GM13976 (cell line): Measurements from ENCODE around the gene BACE2.
"Not testable (repeated sequence)": the region's sequence is repeated elsewhere in the genome, so short reads cannot be mapped to it uniquely, and the experiment has no call there.

ENCODE experiments used
- DNase-seq: peaks from one replicate; pipeline ENCODE4 v3.0.0; 2012; ENCODE audit warnings: low spot score
- CTCF ChIP-seq: IDR thresholded peaks from 2 replicates; pipeline ENCODE4 v1.5.1; 2012; ENCODE audit warnings: borderline replicate concordance, mild to moderate bottlenecking; ENCODE audit not compliant: insufficient read depth; ENCODE audit errors: extremely low read depth, missing control alignments, control extremely low read depth
- in situ Hi-C: fragments of 300-500 bp; cut with MboI; formaldehyde crosslinking; loops from one replicate; pipeline ENCODE4 v1.12.0; 2022; ENCODE audit warnings: low sequenced_read_pairs, mixed read lengths, inconsistent platforms; ENCODE audit not compliant: unreplicated experiment

The BACE2 gene

GRCh38 chr21:41185802-41186201, 17.8 kb downstream of the BACE2 start:
- DNase-seq = no peak
- TF ChIP-seq CTCF = no peak
- in situ Hi-C loops = no loop called here

GRCh38 chr21:41186755-41187536, 19.0 kb downstream of the BACE2 start:
- no peak for TF ChIP-seq CTCF
- in situ Hi-C loops = no loop called here
- no peak for DNase-seq

GRCh38 chr21:41187537-41188025, 19.6 kb downstream of the BACE2 start:
- TF ChIP-seq CTCF = no peak
- in situ Hi-C loops = no loop called here

GRCh38 chr21:41188486-41189149, 20.7 kb downstream of the BACE2 start:
- no peak for TF ChIP-seq CTCF
- DNase-seq = no peak
- in situ Hi-C loops = no loop called here

More at GRCh38 chr21:41187537-41188025, 19.6 kb downstream of the BACE2 start:
- DNase-seq = no peak

- in situ Hi-C loops = no loop called here
- TF ChIP-seq CTCF = no peak
Observed at GRCh38 chr21:41189150-41189745, 21.3 kb downstream of the BACE2 start.

GRCh38 chr21:41192552-41192951, 24.6 kb downstream of the BACE2 start:
- DNase-seq, in situ Hi-C loops: not testable (repeated sequence)

More at GRCh38 chr21:41189150-41189745, 21.3 kb downstream of the BACE2 start:
- no peak for DNase-seq

GRCh38 chr21:41195311-41195710, 27.4 kb downstream of the BACE2 start:
- in situ Hi-C loops = no loop called here
- DNase-seq = no peak
- TF ChIP-seq CTCF = no peak
